K562 (cell line): Measurements from ENCODE around the gene KRTAP5-6. TPM values are rescaled to one million over a fixed set of nuclear protein-coding genes. Genes with fewer than 3 reads are reported as not detected.

Experiments
- CTBP1 ChIP-seq: fragments of 450-650 bp; IDR thresholded peaks from 2 replicates; pipeline ENCODE4 v1.6.1; 2016; ENCODE audit warnings: borderline replicate concordance
- CTCF ChIP-seq, 3 experiments: IDR thresholded peaks in 2 of 3; conservative IDR thresholded peaks in 1 of 3; 2 replicates each; pipeline ENCODE4 v1.5.1; 2011 to 2012; ENCODE audit warnings: low read length in 3 of 3, mild to moderate bottlenecking in 3 of 3, control low read depth in 2 of 3, improper control_type of control experiment in 1 of 3, inconsistent platforms in 1 of 3, low read depth in 1 of 3, mixed read lengths in 1 of 3, moderate library complexity in 1 of 3; ENCODE audit not compliant: insufficient read depth in 2 of 3
- DIDO1 ChIP-seq: fragments of 450-650 bp; IDR thresholded peaks from 2 replicates; pipeline ENCODE4 v1.6.1; 2016; ENCODE audit warnings: low read depth, missing biosample characterization, missing genetic modification characterization
- HOXB6 ChIP-seq: fragments of 250-450 bp; sonication (Bioruptor Pico); IDR thresholded peaks from 2 replicates; pipeline ENCODE4 v1.5.1; 2022; ENCODE audit warnings: mild to moderate bottlenecking, borderline replicate concordance
- MBD2 ChIP-seq: sonication (generic); IDR thresholded peaks from 2 replicates; pipeline ENCODE4 v1.6.1; 2016; ENCODE audit warnings: low read depth, borderline replicate concordance
- UBTF ChIP-seq, 2 experiments: IDR thresholded peaks; 2 replicates each; pipeline ENCODE4 v1.6.1; 2012; ENCODE audit warnings: improper control_type of control experiment in 2 of 2, low read depth in 2 of 2, low read length in 2 of 2, borderline replicate concordance in 1 of 2
- ZC3H8 ChIP-seq: fragments of 450-650 bp; IDR thresholded peaks from 2 replicates; pipeline ENCODE4 v1.6.1; 2017
- ZNF217 ChIP-seq: sonication (generic); formaldehyde crosslinking; IDR thresholded peaks from 2 replicates; pipeline ENCODE4 v1.8.0; 2022; ENCODE audit warnings: mild to moderate bottlenecking, missing genetic modification reagents
- ZNF253 ChIP-seq: fragments of 250-450 bp; sonication (Bioruptor Pico); conservative IDR thresholded peaks from 2 replicates; pipeline ENCODE4 v1.6.1; 2021; ENCODE audit warnings: mild to moderate bottlenecking
- ZNF507 ChIP-seq: conservative IDR thresholded peaks from 2 replicates; pipeline ENCODE4 v1.6.1; 2017; ENCODE audit warnings: missing genetic modification characterization, missing compliant biosample characterization
- ZNF551 ChIP-seq: fragments of 250-450 bp; sonication (Bioruptor Pico); IDR thresholded peaks from 2 replicates; pipeline ENCODE4 v1.5.0; 2021; ENCODE audit warnings: mild to moderate bottlenecking, moderate library complexity
- ZSCAN32 ChIP-seq: fragments of 450-650 bp; formaldehyde crosslinking; IDR thresholded peaks from 2 replicates; pipeline ENCODE4 v1.4.0; 2020; ENCODE audit warnings: mild to moderate bottlenecking, moderate library complexity
- polyA plus RNA-seq, 8 experiments: library from polyadenylated mRNA; depleted of rRNA in 4 of 8; stranded (reverse) in 5 of 8; unstranded in 3 of 8; fragments of >200 nt; fragmentation: Nextera tagmentation in 2 of 8; fragmentation: Illumina TruSeq in 1 of 8; extraction: Ambion mirVana in 2 of 8; extraction: Trizol in 1 of 8; gene quantifications; 2 replicates each; pipeline versions ENCODE4 v1.2.1 to v1.2.3, GENCODE V29; 2011 to 2014; ENCODE audit warnings: inconsistent platforms in 1 of 8, missing spikeins in 1 of 8
- total RNA-seq, 7 experiments: library from RNA; depleted of rRNA in 6 of 7; stranded (reverse); fragments of >200 nt in 6 of 7; fragmentation: Illumina TruSeq in 2 of 7; extraction: Trizol in 2 of 7; gene quantifications; 2 replicates each; pipeline versions ENCODE4 v1.2.1 to v1.2.3, GENCODE V29; 2011 to 2021; ENCODE audit warnings: low replicate concordance in 1 of 7

The KRTAP5-6 gene
- total and polyA plus RNA-seq, 9 of the 15 experiments (the other 6 are each of a cell fraction or from before 2014, with no cell fraction given), result not detected

GRCh38 chr11:1652771-1653540 is 44.0 kb upstream of the KRTAP5-6 start (continued):
- TF ChIP-seq ZNF551 (CRISPR knock-in tag), result no peak
- TF ChIP-seq DIDO1 (tag), result no peak
- TF ChIP-seq CTBP1, result no peak
- TF ChIP-seq CTCF (IDR thresholded peaks at IDR 0.05 in 2 of 3, conservative IDR thresholded peaks at IDR 0.05 in 1 of 3; ENCODE audit: insufficient read depth in 2 of 3, low read depth in 1 of 3, low read length in 3 of 3), result peak; percentile 85 to 91 (median 90)
- TF ChIP-seq ZNF217 (CRISPR knock-in tag), result no peak
- TF ChIP-seq ZSCAN32, result no peak
- no peak for TF ChIP-seq HOXB6 (CRISPR knock-in tag)
- TF ChIP-seq ZNF507, result no peak
- no peak for TF ChIP-seq ZC3H8
- TF ChIP-seq ZNF253 (CRISPR knock-in tag), result no peak
- peak; percentile 46 to 78; a peak in 3 of 4 replicates for TF ChIP-seq UBTF (IDR thresholded peaks at IDR 0.05; ENCODE audit: borderline replicate concordance in 1 of 2, low read depth in 2 of 2, low read length in 2 of 2)
- no peak for TF ChIP-seq MBD2
